HepG2 (cell line): ENCODE data around the gene MAMLD1. TPM values are rescaled to one million over a fixed set of nuclear protein-coding genes. Genes with fewer than 3 reads are reported as not detected.

ENCODE experiments used
- ATAC-seq: fragments of 200-7000 bp; cut with Tn5 transposase; 3 replicates; pipeline ENCODE4 v1.9.1; 2020; ENCODE audit warnings: mild to moderate bottlenecking, moderate library complexity
- BruUV-seq: library from RNA; stranded (reverse); fragments of 400-500 nt; replicated peaks from 2 replicates; lab custom pipeline; 2021; lab: Mats Ljungman, UMichigan
- CTCF ChIA-PET: fragments of 300-600 bp; formaldehyde crosslinking; extraction: SDS; loops from one replicate; lab custom pipeline; 2021; ENCODE audit warnings: low total read pairs, inconsistent platforms, low intra/inter-chr PET ratio; lab: Yijun Ruan, JAX
- POLR2A ChIA-PET: fragments of 350-600 bp; sonication (Branson Sonifier 250); formaldehyde crosslinking; loops from one replicate; lab custom pipeline; 2020; ENCODE audit warnings: antibody characterized with exemption, inconsistent platforms; lab: Yijun Ruan, JAX
- DNase-seq: peaks from one replicate; pipeline ENCODE4 v3.0.0-alpha.2; 2015; ENCODE audit warnings: low spot score
- FAIRE-seq: peaks from 3 replicates; lab custom pipeline; 2011; peaks lifted over from hg19 to GRCh38; lab: Jason Lieb, UNC
- H2AFZ ChIP-seq: one replicate; pipeline ENCODE4 v1.6.1; 2011; ENCODE audit warnings: low read length, inconsistent platforms
- H3K27ac ChIP-seq: fragments of 300-600 bp; 3 replicates; pipeline ENCODE4 v1.8.0; 2011; ENCODE audit warnings: mixed run types, mild to moderate bottlenecking, mixed read lengths, low read length, inconsistent platforms; ENCODE audit not compliant: insufficient read depth; ENCODE audit errors: extremely low read length
- H3K27me3 ChIP-seq, 2 experiments: fragments of 200-600 bp in 1 of 2; 2 replicates in 1 of 2; 3 replicates in 1 of 2; pipeline versions ENCODE4 v1.6.0 to v1.8.0; 2011; ENCODE audit warnings: low read length in 2 of 2, mild to moderate bottlenecking in 2 of 2, moderate library complexity in 2 of 2, inconsistent platforms in 1 of 2; ENCODE audit not compliant: insufficient read depth in 2 of 2, control insufficient read depth in 1 of 2
- H3K36me3 ChIP-seq, 2 experiments: fragments of 200-600 bp in 1 of 2; replicated peaks in 1 of 2; 2 replicates in 1 of 2; 3 replicates in 1 of 2; pipeline versions ENCODE4 v1.5.1 to v1.8.0; 2011; ENCODE audit warnings: low read length in 2 of 2, inconsistent platforms in 1 of 2; ENCODE audit not compliant: insufficient read depth in 2 of 2, control insufficient read depth in 1 of 2
- H3K4me1 ChIP-seq: 2 replicates; pipeline ENCODE4 v1.5.1; 2012; ENCODE audit warnings: low read length, inconsistent platforms; ENCODE audit not compliant: insufficient read depth
- H3K4me2 ChIP-seq: 2 replicates; pipeline ENCODE4 v1.6.0; 2011; ENCODE audit warnings: low read depth, low read length, inconsistent platforms
- H3K4me3 ChIP-seq, 3 experiments: fragments of 200-600 bp in 1 of 3; sonication (generic), shearing (Covaris generic) in 1 of 3; replicated peaks in 1 of 3; 2 replicates each; pipeline ENCODE4 v1.5.1; 2011 to 2016; ENCODE audit warnings: low read length in 3 of 3, inconsistent platforms in 2 of 3, low read depth in 2 of 3, mild to moderate bottlenecking in 2 of 3, control low read depth in 1 of 3, mixed read lengths in 1 of 3; ENCODE audit not compliant: insufficient read depth in 1 of 3
- H3K79me2 ChIP-seq: one replicate; pipeline ENCODE4 v1.6.1; 2011; ENCODE audit warnings: low read length, inconsistent platforms; ENCODE audit not compliant: insufficient read depth
- H3K9ac ChIP-seq: 2 replicates; pipeline ENCODE4 v1.6.0; 2011; ENCODE audit warnings: mild to moderate bottlenecking, low read depth, low read length, inconsistent platforms; ENCODE audit not compliant: insufficient read depth
- H3K9me3 ChIP-seq: 2 replicates; pipeline ENCODE4 v1.5.1; 2012; ENCODE audit warnings: mild to moderate bottlenecking, low read length
- H4K20me1 ChIP-seq: 2 replicates; pipeline ENCODE4 v1.6.0; 2011; ENCODE audit warnings: inconsistent platforms, mild to moderate bottlenecking, low read length, moderate library complexity; ENCODE audit not compliant: insufficient read depth
- KDM1A ChIP-seq: IDR thresholded peaks from 2 replicates; pipeline ENCODE4 v1.6.1; 2016; ENCODE audit warnings: missing compliant biosample characterization
- MAFF ChIP-seq: IDR thresholded peaks from 2 replicates; pipeline ENCODE4 v1.6.1; 2011; ENCODE audit warnings: low read depth, low read length, improper control_type of control experiment
- RAD21 ChIP-seq: fragments of 450-650 bp; formaldehyde crosslinking; IDR thresholded peaks from 2 replicates; pipeline ENCODE4 v1.5.0; 2020; ENCODE audit warnings: mild to moderate bottlenecking
- ZBTB3 ChIP-seq: sonication (generic); formaldehyde crosslinking; IDR thresholded peaks from 2 replicates; pipeline ENCODE4 v1.4.0; 2020; ENCODE audit warnings: low read depth, mild to moderate bottlenecking, moderate library complexity, missing genetic modification reagents, borderline replicate concordance
- ZFYVE20 ChIP-seq: sonication (generic); formaldehyde crosslinking; IDR thresholded peaks from 2 replicates; pipeline ENCODE4 v1.8.0; 2023; ENCODE audit warnings: low read depth, mild to moderate bottlenecking, moderate library complexity, missing genetic modification reagents, borderline replicate concordance
- ZNF296 ChIP-seq: sonication (generic); formaldehyde crosslinking; conservative IDR thresholded peaks from 2 replicates; pipeline ENCODE4 v1.5.0; 2020; ENCODE audit warnings: mild to moderate bottlenecking, missing genetic modification reagents
- ZNF589 ChIP-seq: sonication (generic); formaldehyde crosslinking; conservative IDR thresholded peaks from 2 replicates; pipeline ENCODE4 v1.8.0; 2022; ENCODE audit warnings: mild to moderate bottlenecking, moderate library complexity, missing genetic modification reagents
- ZNF878 ChIP-seq: sonication (generic); formaldehyde crosslinking; IDR thresholded peaks from 2 replicates; pipeline ENCODE4 v1.8.1; 2023; ENCODE audit warnings: mild to moderate bottlenecking, missing genetic modification reagents, moderate library complexity
- WGBS: methylation state at CpG from one replicate; pipeline ENCODE4 v1.1.6; 2017; ENCODE audit warnings: low lambda C conversion rate; 5-methylcytosine and 5-hydroxymethylcytosine counted together
- in situ Hi-C: cut with HindIII; loops from 2 replicates; pipeline ENCODE4 v1.10.0; 2017; ENCODE audit warnings: low pct_unique_long_range_greater_than_20kb; ENCODE audit not compliant: extremely low pct_ligation_motif_present
- intact Hi-C: fragments of 100-400 bp; cut with micrococcal nuclease; formaldehyde crosslinking; loops from one replicate; pipeline ENCODE4 v1.10.0; 2022; ENCODE audit not compliant: unreplicated experiment
- polyA plus RNA-seq, 8 experiments: library from polyadenylated mRNA; depleted of rRNA in 3 of 8; stranded (reverse) in 7 of 8; unstranded in 1 of 8; fragments of >200 nt; fragmentation: Illumina TruSeq in 4 of 8; extraction: Trizol in 4 of 8; gene quantifications; 2 replicates each; pipeline versions ENCODE4 v1.2.1 to v1.2.3, GENCODE V29; 2011 to 2016; ENCODE audit warnings: low read depth in 4 of 8, missing spikeins in 1 of 8, mixed read lengths in 1 of 8; ENCODE audit not compliant: insufficient read depth in 1 of 8
- total RNA-seq, 5 experiments: library from RNA; depleted of rRNA; stranded (reverse); fragments of >200 nt; fragmentation: Illumina TruSeq; extraction: Trizol; gene quantifications; 2 replicates each; pipeline ENCODE4 v1.2.3, GENCODE V29; 2016; ENCODE audit warnings: low read depth in 1 of 5
- TF ChIP-seq, protein P1 (sequence below): sonication (generic); formaldehyde crosslinking; IDR thresholded peaks from 2 replicates; pipeline ENCODE4 v1.9.0; 2022; ENCODE audit warnings: missing genetic modification reagents, mild to moderate bottlenecking, borderline replicate concordance

MAMLD1 gene
- total and polyA plus RNA-seq, 2 of the 13 experiments (the other 11 are each of a cell fraction or from before 2014, with no cell fraction given), result not detected

DNA sequence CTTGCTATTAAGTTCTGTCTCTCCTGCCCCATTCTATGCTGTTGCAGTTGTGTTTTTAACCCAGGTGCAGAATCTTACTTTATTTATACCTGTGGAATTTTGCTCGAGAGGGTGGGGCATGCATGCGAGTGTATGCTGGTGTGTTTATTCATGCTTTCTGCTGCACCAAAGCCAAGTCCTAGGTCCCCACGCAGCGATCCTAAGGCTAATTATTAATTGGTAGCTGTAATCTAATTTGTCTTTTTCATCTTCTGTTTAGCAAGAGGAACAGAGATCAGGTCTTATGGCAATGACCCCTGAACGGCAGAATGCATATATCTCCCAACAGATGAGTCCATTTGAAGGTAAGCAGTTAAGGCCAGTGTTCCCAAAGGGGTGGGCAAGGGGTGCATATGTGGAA, 146.6 kb downstream of the MAMLD1 start:
- CTCF ChIA-PET, result no interaction called here
- no peak overlapping the region for H3K9ac ChIP-seq
- H3K4me2 ChIP-seq, result no peak overlapping the region
- no peaks in the 10 kb centered on the region for H3K4me1 ChIP-seq
- BruUV-seq, result no TSS peak
- DNase-seq (no peak), ATAC-seq (no peak), FAIRE-seq (no peak)
- TF ChIP-seq RAD21 (no peak), ZNF878 (CRISPR knock-in tag) (no peak), ZBTB3 (CRISPR knock-in tag) (no peak), KDM1A (CRISPR knock-in tag) (no peak), MAFF (no peak), ZNF589 (CRISPR knock-in tag) (no peak), ZFYVE20 (no peak), ZNF296 (no peak)
- TF ChIP-seq, protein P1, sequence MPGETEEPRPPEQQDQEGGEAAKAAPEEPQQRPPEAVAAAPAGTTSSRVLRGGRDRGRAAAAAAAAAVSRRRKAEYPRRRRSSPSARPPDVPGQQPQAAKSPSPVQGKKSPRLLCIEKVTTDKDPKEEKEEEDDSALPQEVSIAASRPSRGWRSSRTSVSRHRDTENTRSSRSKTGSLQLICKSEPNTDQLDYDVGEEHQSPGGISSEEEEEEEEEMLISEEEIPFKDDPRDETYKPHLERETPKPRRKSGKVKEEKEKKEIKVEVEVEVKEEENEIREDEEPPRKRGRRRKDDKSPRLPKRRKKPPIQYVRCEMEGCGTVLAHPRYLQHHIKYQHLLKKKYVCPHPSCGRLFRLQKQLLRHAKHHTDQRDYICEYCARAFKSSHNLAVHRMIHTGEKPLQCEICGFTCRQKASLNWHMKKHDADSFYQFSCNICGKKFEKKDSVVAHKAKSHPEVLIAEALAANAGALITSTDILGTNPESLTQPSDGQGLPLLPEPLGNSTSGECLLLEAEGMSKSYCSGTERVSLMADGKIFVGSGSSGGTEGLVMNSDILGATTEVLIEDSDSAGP, result no peak
- in situ Hi-C loops, result no loop called here
- H2AFZ ChIP-seq, result no peak overlapping the region
- WGBS, result 15% methylated on average over 4 of the region's 5 CpGs
- H3K36me3 ChIP-seq, result no peaks in the 10 kb centered on the region
- no peaks in the 10 kb centered on the region for H3K9me3 ChIP-seq
- no peaks in the 10 kb centered on the region for H4K20me1 ChIP-seq
- no peak overlapping the region for H3K27ac ChIP-seq
- no peak overlapping the region for H3K4me3 ChIP-seq
- POLR2A ChIA-PET, result no interaction called here
- H3K79me2 ChIP-seq, result no peaks in the 10 kb centered on the region
- intact Hi-C loops, result no loop called here
- no peaks in the 10 kb centered on the region; a peak in 2 of 5 replicates for H3K27me3 ChIP-seq
